ENCODE measurements around the gene NKIRAS1.

GRCh38 chr3:23861689-23862088 lies 55.1 kb downstream of the NKIRAS1 start:
- TF ChIP-seq CTCF (IDR thresholded peaks at IDR 0.05) (no peak), POLR2AphosphoS5 (IDR thresholded peaks at IDR 0.05; ENCODE audit: low read depth, low read length) (no peak), SIN3A (IDR thresholded peaks at IDR 0.05; ENCODE audit: borderline replicate concordance, insufficient read depth, low read depth, low read length) (no peak), REST (IDR thresholded peaks at IDR 0.05; ENCODE audit: insufficient read depth in 1 of 2, low read depth in 2 of 2, low read length in 1 of 2) (no peak), TCF7L2 (IDR thresholded peaks at IDR 0.05; ENCODE audit: low read depth, low read length) (no peak)
